Fibroblast of lung (primary cell): Measurements from ENCODE around the gene NOSTRIN. TPM values are rescaled to one million over a fixed set of nuclear protein-coding genes. Genes with fewer than 3 reads are reported as not detected.

Source experiments
- DNase-seq, 2 donors: peaks; one replicate each; pipeline versions ENCODE4 v3.0.0 to v3.0.0-alpha.2; 2010; ENCODE audit warnings: low read depth in 2 of 2
- H2AFZ ChIP-seq: 2 replicates; pipeline ENCODE4 v1.5.1; 2012; ENCODE audit warnings: low read length, control low read depth, inconsistent platforms
- H3K27ac ChIP-seq: 2 replicates; pipeline ENCODE4 v1.5.1; 2011; ENCODE audit warnings: low read length, control low read depth; ENCODE audit not compliant: insufficient read depth
- H3K27me3 ChIP-seq: 2 replicates; pipeline ENCODE4 v1.5.1; 2011; ENCODE audit warnings: mild to moderate bottlenecking, low read length; ENCODE audit not compliant: control insufficient read depth, insufficient read depth
- H3K36me3 ChIP-seq: 2 replicates; pipeline ENCODE4 v1.5.1; 2011; ENCODE audit warnings: low read length; ENCODE audit not compliant: control insufficient read depth, insufficient read depth
- H3K4me1 ChIP-seq: 2 replicates; pipeline ENCODE4 v1.5.1; 2011; ENCODE audit warnings: low read length; ENCODE audit not compliant: control insufficient read depth, insufficient read depth; ENCODE audit errors: extremely low read depth
- H3K4me2 ChIP-seq: 2 replicates; pipeline ENCODE4 v1.5.1; 2011; ENCODE audit warnings: low read length, control low read depth; ENCODE audit not compliant: insufficient read depth; ENCODE audit errors: extremely low read depth
- H3K4me3 ChIP-seq, 4 experiments: fragments of 200-600 bp in 1 of 4; sonication (generic) in 1 of 4; replicated peaks in 1 of 4; 2 replicates each; pipeline ENCODE4 v1.5.1; 2011 to 2016; ENCODE audit warnings: low read length in 4 of 4, low read depth in 3 of 4, mild to moderate bottlenecking in 3 of 4, control low read depth in 2 of 4, inconsistent platforms in 1 of 4, mixed read lengths in 1 of 4; ENCODE audit not compliant: insufficient read depth in 1 of 4; ENCODE audit errors: control extremely low read depth in 1 of 4
- H3K79me2 ChIP-seq: 2 replicates; pipeline ENCODE4 v1.5.1; 2012; ENCODE audit warnings: mild to moderate bottlenecking, low read length, inconsistent platforms; ENCODE audit not compliant: control insufficient read depth, insufficient read depth
- H3K9ac ChIP-seq: 2 replicates; pipeline ENCODE4 v1.5.1; 2011; ENCODE audit warnings: mild to moderate bottlenecking, low read length, control low read depth; ENCODE audit not compliant: insufficient read depth
- H3K9me3 ChIP-seq: 2 replicates; pipeline ENCODE4 v1.5.1; 2012; ENCODE audit warnings: low read depth, low read length; ENCODE audit not compliant: control insufficient read depth, insufficient read depth
- H4K20me1 ChIP-seq: 2 replicates; pipeline ENCODE4 v1.5.1; 2011; ENCODE audit warnings: low read length; ENCODE audit not compliant: control insufficient read depth, insufficient read depth; ENCODE audit errors: extremely low read depth
- EZH2 ChIP-seq: IDR thresholded peaks from 2 replicates; pipeline ENCODE4 v1.5.1; 2012; ENCODE audit warnings: low read length, control low read depth, mild to moderate bottlenecking; ENCODE audit errors: missing control alignments
- polyA plus RNA-seq, 2 donors: library from polyadenylated mRNA; depleted of rRNA in 1 of 2; stranded (reverse) in 1 of 2; unstranded in 1 of 2; fragments of >200 nt; gene quantifications; 2 replicates each; pipeline ENCODE4 v1.2.1, GENCODE V29; 2011 to 2012; ENCODE audit warnings: missing spikeins in 1 of 2
- total RNA-seq: library from RNA; depleted of rRNA; stranded (reverse); fragments of >200 nt; gene quantifications from 2 replicates; pipeline ENCODE4 v1.2.1, GENCODE V29; 2014
- TF ChIP-seq, protein P1 (sequence below), 2 donors: IDR thresholded peaks in 1 of 2; conservative IDR thresholded peaks in 1 of 2; 1 replicate in 1 of 2; 2 replicates in 1 of 2; pipeline ENCODE4 v1.5.1; 2011 to 2012; ENCODE audit warnings: low read length in 2 of 2, control low read depth in 1 of 2, inconsistent platforms in 1 of 2, low read depth in 1 of 2, mild to moderate bottlenecking in 1 of 2

Gene NOSTRIN
- total and polyA plus RNA-seq, 2 donors (not counting 1 experiment from before 2014, with no cell fraction given) = 0.50 to 1.3 TPM

- no peak overlapping the region for H3K4me3 ChIP-seq
- DNase-seq = no peak
- no peaks in the 10 kb centered on the region for H4K20me1 ChIP-seq
- H3K79me2 ChIP-seq = no peaks in the 10 kb centered on the region
- H3K4me1 ChIP-seq = no peaks in the 10 kb centered on the region
- H3K27ac ChIP-seq = no peak overlapping the region
- TF ChIP-seq EZH2 = no peak
- TF ChIP-seq, protein P1, sequence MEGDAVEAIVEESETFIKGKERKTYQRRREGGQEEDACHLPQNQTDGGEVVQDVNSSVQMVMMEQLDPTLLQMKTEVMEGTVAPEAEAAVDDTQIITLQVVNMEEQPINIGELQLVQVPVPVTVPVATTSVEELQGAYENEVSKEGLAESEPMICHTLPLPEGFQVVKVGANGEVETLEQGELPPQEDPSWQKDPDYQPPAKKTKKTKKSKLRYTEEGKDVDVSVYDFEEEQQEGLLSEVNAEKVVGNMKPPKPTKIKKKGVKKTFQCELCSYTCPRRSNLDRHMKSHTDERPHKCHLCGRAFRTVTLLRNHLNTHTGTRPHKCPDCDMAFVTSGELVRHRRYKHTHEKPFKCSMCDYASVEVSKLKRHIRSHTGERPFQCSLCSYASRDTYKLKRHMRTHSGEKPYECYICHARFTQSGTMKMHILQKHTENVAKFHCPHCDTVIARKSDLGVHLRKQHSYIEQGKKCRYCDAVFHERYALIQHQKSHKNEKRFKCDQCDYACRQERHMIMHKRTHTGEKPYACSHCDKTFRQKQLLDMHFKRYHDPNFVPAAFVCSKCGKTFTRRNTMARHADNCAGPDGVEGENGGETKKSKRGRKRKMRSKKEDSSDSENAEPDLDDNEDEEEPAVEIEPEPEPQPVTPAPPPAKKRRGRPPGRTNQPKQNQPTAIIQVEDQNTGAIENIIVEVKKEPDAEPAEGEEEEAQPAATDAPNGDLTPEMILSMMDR (conservative IDR thresholded peaks at IDR 0.05 in 1 of 2, IDR thresholded peaks at IDR 0.05 in 1 of 2; ENCODE audit: low read depth in 1 of 2, low read length in 2 of 2) = no peak
- H3K9ac ChIP-seq = no peak overlapping the region
- no peaks in the 10 kb centered on the region for H3K36me3 ChIP-seq
- no peaks in the 10 kb centered on the region for H3K9me3 ChIP-seq
- no peak overlapping the region for H2AFZ ChIP-seq
- no peak overlapping the region for H3K4me2 ChIP-seq
- peaks cover 11% of the 10 kb centered on the region for H3K27me3 ChIP-seq
These were observed 107.9 kb downstream of the NOSTRIN start for GRCh38 chr2:168910330-168910729.

GRCh38 chr2:168912466-168912865, 110.0 kb downstream of the NOSTRIN start:
- TF ChIP-seq EZH2 = no peak
- TF ChIP-seq, protein P1 (conservative IDR thresholded peaks at IDR 0.05 in 1 of 2, IDR thresholded peaks at IDR 0.05 in 1 of 2; ENCODE audit: low read depth in 1 of 2, low read length in 2 of 2) = no peak
- H3K27ac ChIP-seq = no peak overlapping the region
- no peaks in the 10 kb centered on the region for H3K36me3 ChIP-seq
- no peaks in the 10 kb centered on the region for H3K4me1 ChIP-seq
- no peak overlapping the region for H3K9ac ChIP-seq
- DNase-seq = peak; percentile 2 to 19
- H3K9me3 ChIP-seq = no peaks in the 10 kb centered on the region
- H3K4me2 ChIP-seq = peak overlapping the region; percentile 70
- H4K20me1 ChIP-seq = no peaks in the 10 kb centered on the region
- H3K79me2 ChIP-seq = no peaks in the 10 kb centered on the region
- H2AFZ ChIP-seq = no peak overlapping the region
- peaks cover 9% of the 10 kb centered on the region for H3K27me3 ChIP-seq
- H3K4me3 ChIP-seq = peak overlapping the region in 2 of 4 experiments; percentile 38 to 58

GRCh38 chr2:168912901-168913369, 110.5 kb downstream of the NOSTRIN start:
- Histone ChIP-seq H4K20me1 (no peaks in the 10 kb centered on the region), H3K79me2 (no peaks in the 10 kb centered on the region), H3K4me3 (peak overlapping the region; percentile 6 to 58 (median 27)), H3K4me1 (no peaks in the 10 kb centered on the region), H3K27ac (no peak overlapping the region), H3K4me2 (peak overlapping the region; percentile 70), H3K36me3 (no peaks in the 10 kb centered on the region), H3K27me3 (peaks cover 9% of the 10 kb centered on the region), H3K9me3 (no peaks in the 10 kb centered on the region), H3K9ac (no peak overlapping the region), H2AFZ (peak overlapping the region; percentile 61)
- no peak for TF ChIP-seq EZH2
- TF ChIP-seq, protein P1 (conservative IDR thresholded peaks at IDR 0.05 in 1 of 2, IDR thresholded peaks at IDR 0.05 in 1 of 2; ENCODE audit: low read depth in 1 of 2, low read length in 2 of 2) = no peak
- peak; percentile 19 to 48 for DNase-seq
